HG03432 (cell line): ENCODE measurements around the gene NDUFB3.

ENCODE experiments used
- ATAC-seq: cut with Tn5 transposase; IDR thresholded peaks from one replicate; pipeline ENCODE4 v1.9.1; 2021; ENCODE audit warnings: mild to moderate bottlenecking, moderate library complexity; ENCODE audit not compliant: unreplicated experiment

Gene NDUFB3

GRCh38 chr2:201128033-201128432 lies 56.2 kb downstream of the NDUFB3 start:
- ATAC-seq: no peak

GRCh38 chr2:201128933-201129505 lies 57.2 kb downstream of the NDUFB3 start:
- no peak for ATAC-seq

GRCh38 chr2:201130524-201131186 lies 58.9 kb downstream of the NDUFB3 start:
- ATAC-seq: peak; percentile 27

- ATAC-seq: peak; percentile 43
Observed at GRCh38 chr2:201132518-201132917, 60.7 kb downstream of the NDUFB3 start.
